HG02610 (cell line): ENCODE data around the gene IL23A.
"Not testable (repeated sequence)": the region's sequence is repeated elsewhere in the genome, so short reads cannot be mapped to it uniquely, and the experiment has no call there.

Experiments used
- ATAC-seq: cut with Tn5 transposase; IDR thresholded peaks from one replicate; pipeline ENCODE4 v1.9.1; 2021; ENCODE audit warnings: mild to moderate bottlenecking, moderate library complexity; ENCODE audit not compliant: unreplicated experiment

The IL23A gene, protein sequence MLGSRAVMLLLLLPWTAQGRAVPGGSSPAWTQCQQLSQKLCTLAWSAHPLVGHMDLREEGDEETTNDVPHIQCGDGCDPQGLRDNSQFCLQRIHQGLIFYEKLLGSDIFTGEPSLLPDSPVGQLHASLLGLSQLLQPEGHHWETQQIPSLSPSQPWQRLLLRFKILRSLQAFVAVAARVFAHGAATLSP

GRCh38 chr12:56338308-56339157 lies at the start of gene IL23A:
TSS of gene IL23A (plus strand) at chr12:56338884. CDS start at chr12:56339045, 161 bp downstream.
- peak; percentile 48 for ATAC-seq

DNA sequence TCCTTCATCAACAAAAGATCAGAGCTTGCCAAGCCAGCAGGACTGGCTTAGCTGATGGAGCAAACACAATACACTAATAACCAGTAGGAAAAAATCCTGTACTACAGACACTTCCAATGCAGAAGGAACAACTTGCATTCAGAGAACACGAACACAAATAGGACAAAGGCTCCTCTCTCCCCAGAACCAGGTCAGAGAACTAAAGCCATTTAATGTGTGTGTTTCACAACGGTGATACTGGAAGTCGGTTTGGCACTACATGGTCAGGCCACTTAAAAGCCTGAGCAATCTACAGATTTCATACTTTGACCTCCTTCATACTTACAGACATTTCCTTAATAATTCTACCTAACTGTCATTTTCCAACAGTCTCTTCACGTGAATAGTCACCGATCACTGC lies 44.9 kb upstream of the IL23A start:
- ATAC-seq = no peak

- no peak for ATAC-seq
Measured at GRCh38 chr12:56296295-56296694, 42.4 kb upstream of the IL23A start.

GRCh38 chr12:56297400-56297799 lies 41.3 kb upstream of the IL23A start:
- no peak for ATAC-seq

GRCh38 chr12:56298828-56299227 lies 39.9 kb upstream of the IL23A start:
- no peak for ATAC-seq

DNA sequence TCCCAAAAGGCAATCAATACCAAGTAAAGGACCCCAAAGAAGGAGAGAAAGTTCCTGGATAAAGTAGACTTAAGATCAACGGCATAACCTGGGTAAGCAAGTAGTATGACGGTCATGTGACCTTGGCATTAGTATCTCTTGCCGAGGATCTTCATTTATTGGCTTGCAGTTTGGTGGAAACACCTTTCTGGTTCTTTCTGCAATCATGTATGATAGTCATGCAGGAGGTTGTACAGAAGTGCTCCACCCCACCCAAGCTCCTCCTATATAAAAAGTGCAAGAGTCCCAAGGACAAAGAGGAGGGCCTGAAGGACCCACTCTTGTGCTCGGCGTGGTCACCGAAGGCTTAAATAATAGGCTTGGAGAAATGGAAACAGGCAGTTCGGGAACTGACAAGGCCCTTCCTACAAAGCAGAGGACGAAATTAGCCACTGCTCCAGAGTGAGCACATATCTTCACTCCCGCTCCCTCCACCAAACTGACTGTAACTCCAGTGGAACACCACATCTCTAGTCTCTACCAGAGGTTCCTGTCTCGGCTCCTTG lies 39.3 kb upstream of the IL23A start:
- ATAC-seq = no peak

DNA sequence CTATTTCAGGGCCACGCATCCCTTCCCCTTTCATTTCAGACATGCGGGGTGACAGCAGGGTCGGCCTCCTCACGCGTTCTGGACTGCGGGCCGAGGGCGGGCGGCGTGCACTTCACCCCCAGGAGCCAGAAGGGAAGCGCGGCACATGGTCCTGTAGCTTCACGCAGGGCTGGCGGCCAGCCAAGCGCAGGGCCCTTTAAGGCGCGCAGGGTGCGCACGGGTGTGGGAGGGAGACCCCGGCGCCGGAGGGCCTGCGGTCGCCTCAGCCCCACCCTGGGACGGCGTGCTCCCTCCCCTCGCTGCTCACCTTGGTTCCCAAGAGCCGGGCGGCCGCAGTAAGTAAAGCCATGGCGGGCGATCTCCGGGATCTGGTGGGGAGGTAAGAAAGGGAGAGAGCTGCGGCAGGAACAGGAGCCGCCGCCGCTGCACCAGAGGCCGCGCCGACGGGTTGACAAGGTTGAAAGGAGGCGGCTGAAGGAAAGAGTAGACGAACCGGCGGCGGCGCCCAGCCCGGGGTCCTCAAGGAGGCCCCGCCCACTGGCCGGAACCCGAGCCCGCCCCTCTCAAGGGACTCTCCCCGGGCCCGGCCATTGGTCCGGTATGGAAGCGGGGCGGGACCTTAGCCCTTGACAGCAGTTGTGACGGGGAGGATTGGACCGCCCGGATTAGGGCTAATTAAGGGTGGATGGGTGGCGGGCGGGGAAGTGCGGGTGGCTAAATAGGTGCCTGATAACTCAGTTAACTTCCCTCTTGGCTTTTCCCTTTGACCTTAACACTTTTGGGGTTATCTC lies 38.6 kb upstream of the IL23A start, which contains the start of gene CS:
Gene CS, minus strand, starts transcription at position 478 of the 791 bp plus-strand sequence. Its CDS starts 129 bp downstream, at position 349.
- ATAC-seq = peak; percentile 94

DNA sequence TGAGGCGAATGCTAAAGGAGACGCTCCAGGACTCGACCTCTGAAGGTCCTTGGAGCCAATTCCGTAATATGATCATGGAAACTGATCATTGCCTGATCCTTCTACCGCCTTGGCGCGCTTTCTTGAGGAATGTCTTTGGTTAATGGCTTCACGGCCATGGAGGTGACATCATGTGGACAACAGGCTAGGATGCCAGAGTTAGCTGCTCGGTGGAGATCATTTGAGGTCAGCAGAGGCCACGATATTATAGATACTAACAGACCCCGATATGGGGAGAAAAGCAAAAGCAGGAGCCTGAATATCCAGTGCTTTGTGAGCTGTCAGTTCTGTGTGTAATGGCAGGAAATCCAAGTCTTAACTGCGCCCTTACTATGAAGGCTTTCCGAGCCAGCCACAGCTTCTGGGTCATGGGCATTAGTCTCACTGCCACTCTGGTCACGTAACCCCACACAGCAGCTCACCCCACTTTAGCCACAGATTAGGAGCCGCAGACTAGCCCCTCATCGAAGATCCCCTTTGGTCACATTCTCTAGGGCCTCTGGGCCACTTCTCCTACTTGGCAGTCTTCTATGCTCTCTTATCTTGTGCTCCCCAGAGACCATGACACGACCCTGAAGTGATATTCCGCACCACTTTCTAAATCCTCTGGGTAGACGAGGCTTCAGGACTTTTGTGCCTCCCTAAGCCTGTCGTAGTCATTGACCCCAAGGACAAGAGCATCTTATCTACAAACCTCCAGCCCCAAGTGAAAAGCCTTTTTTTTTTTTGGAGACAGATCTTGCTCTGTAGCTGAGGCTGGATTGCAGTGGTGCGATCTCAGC lies 37.8 kb upstream of the IL23A start:
- ATAC-seq = no peak

GRCh38 chr12:56304276-56304675 lies 34.4 kb upstream of the IL23A start:
- no peak for ATAC-seq

DNA sequence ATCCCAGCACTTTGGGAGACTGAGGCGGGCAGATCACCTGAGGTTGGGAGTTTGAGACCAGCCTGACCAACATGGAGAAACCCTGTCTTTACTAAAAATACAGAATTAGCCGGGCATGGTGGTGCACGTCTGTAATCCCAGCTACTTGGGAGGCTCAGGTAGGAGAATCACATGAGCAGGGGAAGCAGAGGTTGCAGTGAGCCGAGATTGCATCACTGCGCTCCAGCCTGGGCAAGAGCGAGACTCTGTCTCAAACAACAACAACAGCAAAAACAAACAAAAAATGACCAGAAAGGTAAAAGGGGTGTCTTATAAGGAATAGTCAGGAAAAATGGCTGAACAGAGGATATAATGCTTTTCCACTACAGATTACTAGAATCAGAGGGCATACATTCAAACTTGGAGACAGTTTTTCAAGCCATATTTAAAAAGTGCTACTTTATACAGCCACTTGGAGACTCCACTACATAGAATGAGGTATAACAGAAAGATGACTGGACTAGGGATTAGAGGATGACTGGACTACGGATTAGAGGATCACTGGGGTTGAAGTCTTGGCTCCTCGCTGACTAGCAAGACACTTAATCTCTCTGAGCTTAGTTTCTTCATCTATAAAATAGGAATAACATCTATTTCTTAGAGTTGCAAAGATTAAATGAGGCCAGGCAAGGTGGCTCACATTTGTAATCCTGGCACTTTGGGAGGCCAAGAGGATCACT lies 33.7 kb upstream of the IL23A start:
- no peak for ATAC-seq

DNA sequence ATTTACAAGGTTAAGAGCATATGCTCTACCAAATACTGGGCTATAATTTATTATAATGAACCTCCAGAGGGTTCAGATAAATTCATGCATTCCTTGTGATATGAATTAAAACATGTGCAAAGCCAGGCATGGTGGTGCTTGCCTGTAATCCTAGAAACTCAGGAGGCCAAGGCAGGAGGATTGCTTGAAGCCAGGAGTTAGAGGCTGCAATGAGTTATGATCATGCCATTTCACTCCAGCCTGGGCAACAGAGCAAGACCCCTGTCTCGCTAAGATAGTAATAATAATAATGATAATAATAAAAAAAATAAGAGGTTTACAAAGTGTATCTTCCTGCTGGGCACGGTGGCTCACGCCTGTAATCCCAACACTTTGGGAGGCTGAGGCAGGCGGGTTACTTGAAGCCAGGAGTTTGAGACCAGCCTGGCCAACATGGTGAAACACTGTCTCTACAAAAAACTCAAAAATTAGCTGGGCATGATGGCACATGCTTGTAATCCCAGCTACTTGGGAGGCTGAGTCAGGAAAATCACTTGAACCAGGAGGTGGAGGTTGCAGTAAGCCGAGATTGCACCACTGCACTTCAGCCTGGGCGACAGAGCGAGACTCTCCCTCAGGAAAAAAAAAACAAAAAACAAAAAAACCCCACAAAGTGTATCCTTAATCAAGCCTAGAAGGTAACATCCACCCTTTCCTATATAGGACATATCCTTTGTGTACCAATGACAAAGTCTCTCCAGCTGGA lies 31.3 kb upstream of the IL23A start:
- ATAC-seq = no peak

DNA sequence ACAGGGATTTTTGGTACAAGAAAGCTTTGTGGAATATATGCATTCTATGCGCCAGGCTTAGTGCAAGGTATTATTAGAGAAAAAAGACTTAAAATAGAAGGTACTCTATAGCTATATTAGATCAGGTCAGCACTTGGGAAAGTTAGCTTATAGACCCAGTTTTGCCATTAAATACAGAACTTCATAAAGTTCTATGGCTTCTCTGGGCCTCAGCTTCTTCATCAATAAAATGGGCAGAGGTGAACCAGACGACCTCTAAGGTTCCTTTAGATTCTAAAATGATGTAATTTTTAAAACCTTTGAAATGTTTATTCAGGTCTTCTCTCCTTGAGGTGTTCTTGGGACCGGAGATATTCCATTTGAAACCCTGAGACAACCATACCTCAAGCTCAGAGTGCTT lies 30.0 kb upstream of the IL23A start:
- no peak for ATAC-seq

GRCh38 chr12:56311003-56311402 lies 27.7 kb upstream of the IL23A start:
- no peak for ATAC-seq

GRCh38 chr12:56315249-56315621 lies 23.4 kb upstream of the IL23A start:
- no peak for ATAC-seq

- peak; percentile 91 for ATAC-seq
Measured at GRCh38 chr12:56315622-56316473, 22.8 kb upstream of the IL23A start, which contains the start of gene CNPY2. TSS of gene CNPY2 (minus strand) at chr12:56315988. CDS start at chr12:56315217, 771 bp downstream.

DNA sequence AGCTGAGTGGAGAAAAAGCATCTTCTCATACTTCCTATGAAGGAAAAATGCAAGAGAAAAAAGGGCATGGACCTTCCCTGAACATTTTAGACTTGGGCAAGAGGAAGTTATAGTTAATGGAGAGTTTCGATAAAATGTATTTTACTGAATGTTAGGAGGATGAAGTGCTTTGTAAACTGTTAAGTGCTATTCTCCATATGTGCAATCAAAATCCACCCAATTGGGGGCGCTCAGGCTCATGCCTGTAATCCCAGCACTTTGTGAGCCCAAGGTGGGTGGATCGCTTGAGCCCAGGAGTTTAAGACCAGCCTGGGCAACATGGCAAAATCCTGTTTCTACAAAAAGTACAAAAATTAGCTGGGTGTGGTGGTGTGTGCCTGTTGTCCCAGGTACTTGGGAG lies 21.0 kb upstream of the IL23A start:
- no peak for ATAC-seq

GRCh38 chr12:56321027-56321426 lies 17.7 kb upstream of the IL23A start:
- ATAC-seq = no peak

DNA sequence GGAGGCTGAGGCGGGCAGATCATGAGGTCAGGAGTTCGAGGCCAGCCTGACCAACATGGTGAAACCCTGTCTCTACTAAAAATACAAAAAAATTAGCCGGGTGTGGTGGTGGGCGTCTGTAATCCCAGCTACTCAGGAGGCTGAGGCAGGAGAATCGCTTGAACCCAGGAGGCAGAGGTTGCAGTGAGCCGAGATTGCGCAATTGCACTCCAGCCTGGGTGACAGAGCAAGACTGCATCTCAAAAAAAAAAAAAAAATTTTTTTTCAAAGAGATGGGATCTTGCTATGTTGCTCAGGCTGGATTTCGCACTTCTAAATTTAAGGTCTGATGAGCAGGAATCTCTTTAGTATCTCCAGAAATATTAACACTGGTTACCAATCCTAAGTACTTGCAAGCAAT lies 17.1 kb upstream of the IL23A start:
- ATAC-seq = not testable (repeated sequence)
